Erythroblast (primary cell): ENCODE measurements around the gene TRMU.

Source experiments
- GATA1 ChIP-seq: IDR thresholded peaks from 2 replicates; pipeline ENCODE4 v1.6.1; 2011; ENCODE audit warnings: low read depth, mild to moderate bottlenecking, control low read depth, low read length, moderate library complexity
- POLR2A ChIP-seq: IDR thresholded peaks from 2 replicates; pipeline ENCODE4 v1.6.1; 2011; ENCODE audit warnings: mild to moderate bottlenecking, low read length

DNA sequence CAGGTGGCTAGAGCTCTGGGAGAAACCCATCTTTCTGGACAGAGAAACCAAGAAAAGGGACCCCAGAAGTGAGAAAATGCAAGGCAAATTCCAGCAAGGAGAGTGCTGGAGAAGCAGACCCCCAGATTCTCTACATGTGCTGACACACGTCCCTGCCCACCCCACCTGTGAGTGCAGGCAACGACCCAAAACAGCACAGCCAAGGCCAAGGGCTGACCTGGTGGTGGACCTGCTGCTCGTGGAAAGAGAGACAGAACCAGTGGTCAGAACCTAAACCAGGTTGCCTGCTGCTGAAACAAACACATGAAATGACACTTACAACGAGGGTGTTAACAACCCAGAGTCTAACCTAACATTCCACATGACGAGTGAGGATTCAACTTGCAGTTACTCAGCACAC, 24.6 kb downstream of the TRMU start:
- TF ChIP-seq POLR2A (no peak), GATA1 (no peak)
